PC-3 (cell line): ENCODE measurements around the gene DPYSL4. TPM values are rescaled to one million over a fixed set of nuclear protein-coding genes. Genes with fewer than 3 reads are reported as not detected.
"Not testable (repeated sequence)": the region's sequence is repeated elsewhere in the genome, so short reads cannot be mapped to it uniquely, and the experiment has no call there.

Experiments
- ATAC-seq: fragments of 200-7000 bp; cut with Tn5 transposase; 2 replicates; pipeline ENCODE4 v1.9.1; 2020; ENCODE audit warnings: mild to moderate bottlenecking, moderate library complexity
- BruUV-seq: library from RNA; stranded (reverse); fragments of 400-500 nt; replicated peaks from 2 replicates; lab custom pipeline; 2021; lab: Mats Ljungman, UMichigan
- CTCF ChIA-PET: fragments of 300-600 bp; sonication (Branson Sonifier 250); formaldehyde crosslinking; loops from one replicate; lab custom pipeline; 2022; ENCODE audit warnings: antibody characterized with exemption; lab: Charles Lee
- POLR2A ChIA-PET: fragments of 300-600 bp; sonication (Branson Sonifier 250); formaldehyde crosslinking; loops from one replicate; lab custom pipeline; 2022; ENCODE audit warnings: antibody characterized with exemption; ENCODE audit not compliant: unreplicated experiment; lab: Charles Lee
- DNase-seq: peaks from one replicate; pipeline ENCODE4 v3.0.0-alpha.2; 2015
- H2AFZ ChIP-seq: fragments of 300-600 bp; sonication (generic); 2 replicates; pipeline ENCODE4 v1.6.0; 2016; ENCODE audit warnings: antibody characterized with exemption, low read length
- H3F3A ChIP-seq: fragments of 300-600 bp; sonication (generic); one replicate; pipeline ENCODE4 v1.6.0; 2017; ENCODE audit warnings: antibody characterized with exemption, low read length, control low read depth, mild to moderate bottlenecking; ENCODE audit not compliant: unreplicated experiment
- H3K27ac ChIP-seq: fragments of 300-600 bp; sonication (generic); 2 replicates; pipeline ENCODE4 v1.5.1; 2016; ENCODE audit warnings: mild to moderate bottlenecking, low read length
- H3K27me3 ChIP-seq: fragments of 300-600 bp; sonication (generic); 2 replicates; pipeline ENCODE4 v1.6.1; 2016; ENCODE audit warnings: low read length, mixed read lengths
- H3K36me3 ChIP-seq: fragments of 300-600 bp; sonication (generic); 2 replicates; pipeline ENCODE4 v1.6.1; 2016; ENCODE audit warnings: low read depth, mixed run types, low read length, mixed read lengths
- H3K4me1 ChIP-seq: fragments of 300-600 bp; sonication (generic); 2 replicates; pipeline ENCODE4 v1.5.1; 2016; ENCODE audit warnings: low read length; ENCODE audit not compliant: insufficient read depth
- H3K4me2 ChIP-seq: fragments of 300-600 bp; sonication (generic); 2 replicates; pipeline ENCODE4 v1.6.0; 2016; ENCODE audit warnings: low read length
- H3K4me3 ChIP-seq: fragments of 300-600 bp; sonication (generic); 2 replicates; pipeline ENCODE4 v1.5.1; 2016; ENCODE audit warnings: mild to moderate bottlenecking, low read length, mixed read lengths
- H3K79me2 ChIP-seq: fragments of 300-600 bp; sonication (generic); 2 replicates; pipeline ENCODE4 v1.6.1; 2017; ENCODE audit warnings: low read length, mixed read lengths
- H3K9ac ChIP-seq: fragments of 300-600 bp; sonication (generic); 2 replicates; pipeline ENCODE4 v1.6.0; 2016; ENCODE audit warnings: mild to moderate bottlenecking, low read length
- H3K9me2 ChIP-seq: fragments of 300-600 bp; sonication (generic); replicated peaks from 2 replicates; pipeline ENCODE4 v1.6.1; 2016; ENCODE audit warnings: mixed run types, low read length, mixed read lengths
- H3K9me3 ChIP-seq: fragments of 300-600 bp; sonication (generic); 2 replicates; pipeline ENCODE4 v1.6.1; 2016; ENCODE audit warnings: low read length, mixed read lengths
- H4K20me1 ChIP-seq: fragments of 300-600 bp; sonication (generic); 2 replicates; pipeline ENCODE4 v1.6.1; 2016; ENCODE audit warnings: low read length, mixed read lengths
- CTCF ChIP-seq: fragments of 300-600 bp; sonication (generic); conservative IDR thresholded peaks from 2 replicates; pipeline ENCODE4 v1.5.1; 2017; ENCODE audit warnings: antibody characterized with exemption, low read depth, mild to moderate bottlenecking, low read length
- EZH2 ChIP-seq: fragments of 300-600 bp; sonication (generic); IDR thresholded peaks from one replicate; pipeline ENCODE4 v1.6.1; 2017; ENCODE audit warnings: antibody characterized with exemption, mild to moderate bottlenecking, low read length; ENCODE audit not compliant: unreplicated experiment
- EZH2phosphoT487 ChIP-seq: fragments of 300-600 bp; sonication (generic); IDR thresholded peaks from 2 replicates; pipeline ENCODE4 v1.6.1; 2018; ENCODE audit warnings: mild to moderate bottlenecking, antibody characterized with exemption, low read length, borderline replicate concordance
- intact Hi-C: fragments of 100-400 bp; cut with micrococcal nuclease; formaldehyde crosslinking; loops from 2 replicates; pipeline ENCODE4 v1.9.0; 2023
- total RNA-seq: library from RNA; depleted of rRNA; stranded (reverse); fragments of >200 nt; gene quantifications from 2 replicates; pipeline ENCODE4 v1.2.3, GENCODE V29; 2014

The DPYSL4 gene
- total RNA-seq, 1 experiment from 2014 or later, result 10.2 TPM

- POLR2A ChIA-PET, result no interaction called here
- intact Hi-C loops, result no loop called here
- no peaks in the 10 kb centered on the region for H3K36me3 ChIP-seq
- H3K79me2 ChIP-seq, result no peaks in the 10 kb centered on the region
- BruUV-seq, result no TSS peak
- H4K20me1 ChIP-seq, result no peaks in the 10 kb centered on the region
- no peak overlapping the region for H3K9ac ChIP-seq
- H3K27ac ChIP-seq, result no peak overlapping the region
- no peaks in the 10 kb centered on the region for H3K4me1 ChIP-seq
- no peak for DNase-seq
- H3K9me3 ChIP-seq, result no peaks in the 10 kb centered on the region
- no peak overlapping the region for H3K4me3 ChIP-seq
- no peaks in the 10 kb centered on the region for H3K9me2 ChIP-seq
- H3K4me2 ChIP-seq, result no peak overlapping the region
- no peak overlapping the region for H2AFZ ChIP-seq
- no peaks in the 10 kb centered on the region for H3K27me3 ChIP-seq
- CTCF ChIA-PET, result no interaction called here
- H3F3A ChIP-seq, result no peaks in the 10 kb centered on the region
- no peak for ATAC-seq
- no peak for TF ChIP-seq EZH2
- TF ChIP-seq EZH2phosphoT487, result no peak
Measured at GRCh38 chr10:132157101-132157500, 29.6 kb upstream of the DPYSL4 start.

- Histone ChIP-seq H3K9me2 (no peaks in the 10 kb centered on the region), H3K4me2 (no peak overlapping the region), H3K9ac (no peak overlapping the region), H3F3A (no peaks in the 10 kb centered on the region), H2AFZ (no peak overlapping the region), H4K20me1 (no peaks in the 10 kb centered on the region), H3K4me1 (peaks cover 7% of the 10 kb centered on the region), H3K9me3 (no peaks in the 10 kb centered on the region), H3K27me3 (no peaks in the 10 kb centered on the region), H3K4me3 (no peak overlapping the region), H3K36me3 (no peaks in the 10 kb centered on the region), H3K79me2 (no peaks in the 10 kb centered on the region), H3K27ac (no peak overlapping the region)
- ATAC-seq, result no peak
- ChIA-PET CTCF (no interaction called here), POLR2A (no interaction called here)
- no TSS peak for BruUV-seq
- no peak for DNase-seq
- TF ChIP-seq EZH2phosphoT487 (no peak), EZH2 (no peak), CTCF (no peak)
- intact Hi-C loops, result no loop called here
Measured at GRCh38 chr10:132158122-132158741, 28.5 kb upstream of the DPYSL4 start.

- no TSS peak for BruUV-seq
- DNase-seq, result no peak
- TF ChIP-seq EZH2 (no peak), CTCF (no peak), EZH2phosphoT487 (no peak)
Measured at GRCh38 chr10:132158823-132159222, 27.9 kb upstream of the DPYSL4 start.

GRCh38 chr10:132159302-132160230 is 27.2 kb upstream of the DPYSL4 start:
- POLR2A ChIA-PET, H3K36me3 ChIP-seq, H3K27ac ChIP-seq, CTCF ChIA-PET, H3K9ac ChIP-seq, intact Hi-C loops, H2AFZ ChIP-seq, ATAC-seq, H3K4me3 ChIP-seq, H3K79me2 ChIP-seq, H3K4me2 ChIP-seq, H3K4me1 ChIP-seq, H3K9me3 ChIP-seq, H4K20me1 ChIP-seq, BruUV-seq, H3K27me3 ChIP-seq, DNase-seq, H3K9me2 ChIP-seq, H3F3A ChIP-seq: not testable (repeated sequence)

More at GRCh38 chr10:132158823-132159222, 27.9 kb upstream of the DPYSL4 start:
- Histone ChIP-seq H3K4me2 (no peak overlapping the region), H3F3A (no peaks in the 10 kb centered on the region), H3K4me1 (peaks cover 7% of the 10 kb centered on the region), H2AFZ (no peak overlapping the region), H3K4me3 (no peak overlapping the region), H3K9me3 (no peaks in the 10 kb centered on the region), H3K9ac (no peak overlapping the region), H3K79me2 (no peaks in the 10 kb centered on the region), H4K20me1 (no peaks in the 10 kb centered on the region), H3K36me3 (no peaks in the 10 kb centered on the region), H3K9me2 (no peaks in the 10 kb centered on the region), H3K27ac (no peak overlapping the region), H3K27me3 (no peaks in the 10 kb centered on the region)
- intact Hi-C loops, result no loop called here
- no peak for ATAC-seq
- POLR2A ChIA-PET, result no interaction called here
- CTCF ChIA-PET, result no interaction called here
